ENCODE results near the gene ARID4A. TPM values are rescaled to one million over a fixed set of nuclear protein-coding genes. Genes with fewer than 3 reads are reported as not detected.
A peak's percentile ranks its signal among the peaks of the same experiment; 100 is the strongest.
"Not testable (repeated sequence)": the region's sequence is repeated elsewhere in the genome, so short reads cannot be mapped to it uniquely, and the experiment has no call there.

ARID4A gene, protein sequence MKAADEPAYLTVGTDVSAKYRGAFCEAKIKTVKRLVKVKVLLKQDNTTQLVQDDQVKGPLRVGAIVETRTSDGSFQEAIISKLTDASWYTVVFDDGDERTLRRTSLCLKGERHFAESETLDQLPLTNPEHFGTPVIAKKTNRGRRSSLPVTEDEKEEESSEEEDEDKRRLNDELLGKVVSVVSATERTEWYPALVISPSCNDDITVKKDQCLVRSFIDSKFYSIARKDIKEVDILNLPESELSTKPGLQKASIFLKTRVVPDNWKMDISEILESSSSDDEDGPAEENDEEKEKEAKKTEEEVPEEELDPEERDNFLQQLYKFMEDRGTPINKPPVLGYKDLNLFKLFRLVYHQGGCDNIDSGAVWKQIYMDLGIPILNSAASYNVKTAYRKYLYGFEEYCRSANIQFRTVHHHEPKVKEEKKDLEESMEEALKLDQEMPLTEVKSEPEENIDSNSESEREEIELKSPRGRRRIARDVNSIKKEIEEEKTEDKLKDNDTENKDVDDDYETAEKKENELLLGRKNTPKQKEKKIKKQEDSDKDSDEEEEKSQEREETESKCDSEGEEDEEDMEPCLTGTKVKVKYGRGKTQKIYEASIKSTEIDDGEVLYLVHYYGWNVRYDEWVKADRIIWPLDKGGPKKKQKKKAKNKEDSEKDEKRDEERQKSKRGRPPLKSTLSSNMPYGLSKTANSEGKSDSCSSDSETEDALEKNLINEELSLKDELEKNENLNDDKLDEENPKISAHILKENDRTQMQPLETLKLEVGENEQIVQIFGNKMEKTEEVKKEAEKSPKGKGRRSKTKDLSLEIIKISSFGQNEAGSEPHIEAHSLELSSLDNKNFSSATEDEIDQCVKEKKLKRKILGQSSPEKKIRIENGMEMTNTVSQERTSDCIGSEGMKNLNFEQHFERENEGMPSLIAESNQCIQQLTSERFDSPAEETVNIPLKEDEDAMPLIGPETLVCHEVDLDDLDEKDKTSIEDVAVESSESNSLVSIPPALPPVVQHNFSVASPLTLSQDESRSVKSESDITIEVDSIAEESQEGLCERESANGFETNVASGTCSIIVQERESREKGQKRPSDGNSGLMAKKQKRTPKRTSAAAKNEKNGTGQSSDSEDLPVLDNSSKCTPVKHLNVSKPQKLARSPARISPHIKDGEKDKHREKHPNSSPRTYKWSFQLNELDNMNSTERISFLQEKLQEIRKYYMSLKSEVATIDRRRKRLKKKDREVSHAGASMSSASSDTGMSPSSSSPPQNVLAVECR
- 7.6 TPM for polyA plus RNA-seq (2013, experiment 1 of 2; ENCODE audit: insufficient read length)
- polyA plus RNA-seq (2013, experiment 2 of 2; ENCODE audit: insufficient read length): 7.7 TPM

GRCh38 chr14:58298477-58299400 lies at the start of gene ARID4A:
ARID4A (plus strand) TSS chr14:58298555; CDS start chr14:58299855, 1,300 bp downstream.
- DNase-seq: no peak

DNA sequence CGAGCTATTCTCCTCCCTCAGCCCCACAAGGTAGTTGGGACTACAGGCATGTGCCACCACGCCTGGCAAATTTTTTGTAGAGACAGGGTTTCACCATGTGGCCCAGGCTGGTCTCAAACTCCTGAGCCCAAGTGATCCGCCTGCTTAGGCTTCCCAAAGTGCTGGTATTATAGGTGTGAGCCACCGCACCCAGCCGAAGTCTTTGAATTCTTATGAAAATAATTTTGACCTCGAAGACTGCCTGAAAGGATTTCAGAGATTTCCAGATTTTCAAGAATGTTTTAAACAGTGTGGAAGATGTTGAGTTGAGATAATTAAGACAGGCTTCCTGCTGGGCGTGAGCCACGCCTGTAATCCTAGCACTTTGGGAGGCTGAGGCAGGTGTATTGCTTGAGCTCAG lies 48.7 kb upstream of the ARID4A start:
- DNase-seq: no peak

- DNase-seq: no peak
Observed at GRCh38 chr14:58258156-58258555, 40.2 kb upstream of the ARID4A start.

DNA sequence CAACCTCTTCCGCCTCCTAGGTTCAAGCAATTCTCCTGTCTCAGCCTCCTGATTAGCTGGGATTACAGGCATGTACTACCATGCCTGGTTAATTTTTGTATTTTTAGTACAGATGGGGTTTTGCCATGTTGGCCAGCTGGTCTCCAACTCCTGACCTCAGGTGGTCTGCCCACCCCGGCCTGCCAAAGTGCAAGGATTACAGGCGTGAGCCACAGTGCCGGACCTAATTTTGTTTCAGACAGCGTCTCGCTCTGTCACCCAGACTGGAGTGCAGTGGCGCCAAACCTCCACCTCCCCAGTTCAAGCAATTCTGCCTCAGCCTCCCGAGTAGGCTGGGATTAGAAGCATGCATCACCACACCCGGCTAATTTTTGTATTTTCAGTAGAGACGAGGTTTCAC lies 36.4 kb upstream of the ARID4A start:
- not testable (repeated sequence) for DNase-seq

GRCh38 chr14:58265401-58265800 lies 33.0 kb upstream of the ARID4A start:
- no peak for DNase-seq

DNA sequence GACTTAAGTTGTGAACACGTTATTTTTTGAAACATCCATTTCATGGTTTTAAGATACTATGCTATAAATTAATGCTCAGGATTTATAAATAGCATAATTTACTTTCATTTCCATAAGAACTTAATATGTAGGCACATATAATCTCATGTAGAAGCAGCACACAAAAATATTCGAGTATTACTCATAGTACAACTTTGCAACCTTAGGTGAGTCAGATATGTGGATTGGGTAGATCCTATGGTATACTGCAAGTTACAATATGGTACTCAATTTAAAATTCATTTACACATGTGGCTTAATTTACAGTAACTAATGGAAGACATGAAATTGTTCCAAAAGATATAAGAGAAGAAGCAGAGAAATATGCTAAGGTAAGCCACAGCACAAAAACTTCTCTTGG lies 27.7 kb upstream of the ARID4A start:
- DNase-seq: no peak

- peak; percentile 8 for DNase-seq
Observed at GRCh38 chr14:58272588-58273372, 25.6 kb upstream of the ARID4A start.

GRCh38 chr14:58274881-58275280 lies 23.5 kb upstream of the ARID4A start:
- DNase-seq: no peak

GRCh38 chr14:58275527-58276190 lies 22.7 kb upstream of the ARID4A start:
- no peak for DNase-seq

DNA sequence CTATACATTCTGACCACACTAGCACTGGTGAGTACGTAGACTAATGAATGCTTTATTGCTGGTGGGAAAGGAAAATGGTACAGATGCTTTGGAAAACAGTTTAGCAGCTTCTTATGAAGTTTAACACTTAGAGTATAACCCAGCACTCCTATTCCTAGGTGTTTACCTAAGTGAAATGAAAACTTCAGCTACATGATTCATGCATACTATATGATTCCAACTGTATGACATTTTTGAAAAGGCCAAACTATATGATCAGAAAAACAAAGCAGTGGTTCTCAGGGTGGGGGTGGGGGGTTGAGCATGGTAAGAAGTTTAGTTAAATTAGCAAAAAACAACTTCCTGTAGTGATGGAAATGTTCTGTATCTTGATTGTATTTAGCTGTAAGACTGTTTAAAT lies 22.1 kb upstream of the ARID4A start:
- DNase-seq: no peak

DNA sequence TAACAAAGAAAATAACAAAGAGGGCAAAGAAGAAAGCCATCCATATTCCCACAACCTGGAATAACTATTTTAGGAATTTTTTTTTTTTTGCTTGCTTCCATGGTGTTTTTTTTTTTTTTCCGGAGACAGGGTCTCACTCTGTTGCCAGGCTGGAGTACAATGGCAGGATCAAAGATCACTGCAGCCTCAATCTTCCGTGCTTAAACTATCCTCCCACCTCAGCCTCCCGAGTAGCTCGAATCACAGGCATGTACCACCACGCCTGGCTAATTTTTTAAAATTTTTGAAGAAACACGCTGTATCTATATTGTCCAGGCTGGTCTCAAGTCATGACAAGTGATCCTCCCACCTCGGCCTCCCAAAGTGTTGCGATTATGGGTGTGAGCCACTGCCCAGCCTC lies 20.2 kb upstream of the ARID4A start:
- DNase-seq: no peak

GRCh38 chr14:58280954-58281787 lies 17.2 kb upstream of the ARID4A start:
- peak; percentile 96 for DNase-seq

- DNase-seq: no peak
Observed at GRCh38 chr14:58281969-58282368, 16.4 kb upstream of the ARID4A start.

DNA sequence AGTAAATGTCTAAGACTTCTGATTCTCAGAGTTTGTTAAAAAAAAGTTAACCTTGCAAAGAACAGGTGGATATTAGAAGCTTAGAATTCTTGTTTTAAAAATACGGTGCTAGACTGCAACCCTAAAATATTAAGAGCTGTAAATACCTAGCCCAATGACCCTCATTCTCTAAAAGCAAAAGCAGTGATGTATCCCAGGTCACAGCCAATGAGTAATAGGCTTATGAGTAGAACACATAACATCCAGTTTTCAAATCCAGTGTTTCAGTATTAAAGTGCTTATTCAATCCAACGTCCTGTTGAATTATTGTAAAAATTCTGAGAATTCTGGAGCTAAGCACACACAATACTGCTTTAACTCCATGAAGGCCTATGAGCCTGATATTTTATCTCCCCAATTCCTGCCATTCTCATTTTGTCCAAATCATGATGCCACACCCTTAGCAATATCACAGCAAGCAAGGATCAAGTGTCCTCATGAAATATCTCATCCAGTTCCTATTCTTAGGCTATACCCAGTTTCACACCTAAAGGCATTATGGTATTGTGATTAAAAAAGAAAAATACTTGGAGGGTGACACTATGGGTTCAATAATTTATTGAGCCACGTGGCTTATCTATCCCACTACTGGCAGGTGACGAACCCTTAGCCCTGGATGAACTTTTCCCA lies 15.3 kb upstream of the ARID4A start:
- DNase-seq: no peak

GRCh38 chr14:58283730-58284129 lies 14.6 kb upstream of the ARID4A start:
- DNase-seq: no peak

DNA sequence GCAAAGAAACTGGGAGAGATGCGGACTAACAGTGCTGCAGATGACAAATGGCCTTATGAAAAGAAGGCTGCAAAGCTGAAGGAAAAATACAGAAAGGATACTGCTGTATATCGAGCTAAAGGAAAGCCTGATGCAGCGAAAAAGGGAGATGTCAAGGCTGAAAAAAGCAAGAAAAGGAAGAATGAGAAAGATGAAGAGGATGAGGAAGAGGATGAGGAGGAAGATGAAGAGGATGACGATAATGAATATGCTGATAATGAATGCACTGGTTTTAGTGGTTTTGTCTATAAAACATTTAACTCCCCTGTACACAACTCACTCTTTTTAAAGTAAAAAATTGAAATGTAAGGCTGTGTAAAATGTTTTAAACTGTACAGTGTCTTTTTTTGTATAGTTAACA lies 13.2 kb upstream of the ARID4A start:
- no peak for DNase-seq

GRCh38 chr14:58287607-58288042 lies 10.7 kb upstream of the ARID4A start:
- DNase-seq: no peak

GRCh38 chr14:58288106-58288792 lies 10.1 kb upstream of the ARID4A start:
- no peak for DNase-seq
